Hematopoietic multipotent progenitor cell treated with erythropoietin and hydrocortisone succinate and interleukin-3 and kit ligand, for 17 days (in vitro differentiated cells): ENCODE data around the gene COL4A6.

Source experiments
- DNase-seq: peaks from one replicate; pipeline ENCODE4 v3.0.0-alpha.2; 2015; ENCODE audit warnings: low spot score

The COL4A6 gene

GRCh38 chrX:108270739-108271396 lies 167.4 kb downstream of the COL4A6 start:
- DNase-seq, result no peak

DNA sequence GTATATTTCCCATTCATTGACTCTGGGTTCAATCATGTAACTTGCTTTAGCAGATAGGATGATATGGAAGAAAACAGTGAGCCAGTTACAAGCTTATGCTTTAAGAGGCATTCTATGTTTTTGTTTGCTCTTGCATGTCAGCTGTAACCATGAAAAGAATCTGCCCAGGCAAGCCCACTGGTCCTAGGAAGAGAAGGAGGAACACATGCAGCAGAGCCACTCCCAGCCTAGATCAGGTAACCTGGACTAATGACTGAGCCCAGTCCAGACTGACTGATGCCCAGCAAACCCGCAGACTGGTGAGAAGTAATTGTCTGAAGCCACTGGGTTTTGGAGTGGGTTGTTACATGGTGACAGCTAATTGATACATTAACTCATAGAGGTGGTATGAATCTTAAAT lies 167.9 kb downstream of the COL4A6 start:
- no peak for DNase-seq

GRCh38 chrX:108268434-108269080 lies 169.7 kb downstream of the COL4A6 start:
- no peak for DNase-seq

DNA sequence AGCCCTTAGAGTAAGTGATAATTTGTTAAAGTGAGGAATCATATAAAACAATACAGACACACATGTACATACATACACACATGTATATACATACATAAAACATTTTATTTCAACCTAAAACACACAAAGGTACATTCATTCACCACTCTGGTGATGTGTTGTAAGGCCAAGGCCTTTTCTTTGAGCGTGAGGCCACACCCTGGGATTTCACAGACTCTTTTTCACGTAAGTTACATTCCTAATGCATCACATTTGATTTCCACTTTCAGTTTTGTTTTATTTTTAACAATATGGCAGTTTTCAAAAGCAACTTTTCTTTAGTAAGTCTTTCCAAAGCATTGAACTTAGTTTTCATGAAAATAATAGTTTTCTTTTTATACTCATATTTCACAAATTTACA lies 170.7 kb downstream of the COL4A6 start:
- DNase-seq, result no peak

- no peak for DNase-seq
These were observed 173.8 kb downstream of the COL4A6 start for GRCh38 chrX:108264376-108264775.

DNA sequence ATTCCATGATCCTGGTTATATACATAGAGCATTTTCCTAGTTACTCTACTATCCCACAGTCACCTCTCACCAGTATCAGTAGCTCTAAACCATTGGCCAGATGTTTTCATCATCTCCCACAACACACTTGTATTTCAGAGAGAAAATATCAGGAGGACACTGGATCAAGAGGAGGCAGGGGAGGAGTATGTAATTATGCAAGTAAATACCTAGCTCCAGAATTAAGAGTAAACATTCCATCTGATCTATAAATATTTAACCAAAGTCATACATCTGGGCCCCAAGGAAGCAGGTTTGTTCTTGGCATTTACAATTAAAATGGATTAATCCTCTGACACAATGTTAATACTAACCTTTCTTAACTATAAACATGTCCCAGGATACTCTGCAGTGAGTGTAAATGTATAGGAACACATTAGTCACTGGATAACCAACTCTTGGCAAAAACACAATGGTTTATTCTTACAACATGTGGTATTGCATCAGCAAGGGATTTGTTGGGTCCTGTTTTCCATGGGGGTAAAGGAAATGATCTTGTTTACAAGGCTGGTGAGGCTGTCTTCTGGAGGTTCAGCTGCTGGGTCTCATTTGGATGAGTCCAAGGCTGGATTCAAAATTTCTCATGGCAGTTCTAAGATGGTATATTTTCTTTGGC lies 176.5 kb downstream of the COL4A6 start:
- no peak for DNase-seq

- no peak for DNase-seq
These were observed 180.7 kb downstream of the COL4A6 start for GRCh38 chrX:108257556-108257955.

- DNase-seq, result no peak
These were observed 183.6 kb downstream of the COL4A6 start for GRCh38 chrX:108254636-108255035.

DNA sequence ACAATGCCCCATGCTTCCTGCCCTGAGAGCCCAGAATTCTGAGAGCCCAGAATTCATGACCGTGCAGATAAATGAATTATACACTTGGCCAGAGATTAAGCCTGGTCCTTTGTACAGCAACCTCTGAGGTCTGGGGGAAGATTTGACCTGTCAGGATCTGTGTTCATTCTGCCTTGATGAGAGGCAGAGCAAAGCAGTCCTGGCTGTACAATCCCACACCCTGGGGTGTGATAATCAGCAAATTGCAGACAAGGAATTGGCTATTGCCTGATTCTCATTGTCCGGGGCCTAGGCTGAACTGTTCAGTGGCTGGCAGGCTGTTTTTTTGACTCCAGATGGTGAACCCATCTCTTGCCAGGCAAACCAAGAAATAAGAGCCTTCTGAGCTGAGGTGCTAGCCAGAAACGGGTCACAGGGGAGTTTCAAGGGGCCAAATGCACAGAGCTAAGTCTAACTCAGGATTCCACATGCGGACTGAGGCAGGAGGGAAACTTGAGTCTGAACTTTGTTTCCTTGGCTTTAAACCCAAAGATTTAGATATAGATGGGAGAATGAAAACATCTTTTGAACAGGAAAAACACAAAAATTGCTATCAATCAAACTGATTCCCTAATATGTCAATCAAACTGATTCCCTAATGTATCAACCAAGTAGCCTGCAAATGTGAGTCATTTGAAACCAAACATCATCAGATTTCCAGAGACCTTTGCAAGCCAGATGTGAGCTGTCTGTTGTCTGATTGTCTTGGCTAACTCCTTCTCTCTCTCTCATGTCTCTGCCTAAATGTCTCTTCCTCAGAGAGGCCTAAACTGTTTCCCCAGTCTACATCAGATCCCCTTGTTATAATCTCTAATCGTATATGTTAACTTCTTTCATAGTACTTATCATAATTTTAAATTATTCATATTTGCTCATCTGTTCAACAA lies 187.3 kb downstream of the COL4A6 start:
- DNase-seq, result no peak

DNA sequence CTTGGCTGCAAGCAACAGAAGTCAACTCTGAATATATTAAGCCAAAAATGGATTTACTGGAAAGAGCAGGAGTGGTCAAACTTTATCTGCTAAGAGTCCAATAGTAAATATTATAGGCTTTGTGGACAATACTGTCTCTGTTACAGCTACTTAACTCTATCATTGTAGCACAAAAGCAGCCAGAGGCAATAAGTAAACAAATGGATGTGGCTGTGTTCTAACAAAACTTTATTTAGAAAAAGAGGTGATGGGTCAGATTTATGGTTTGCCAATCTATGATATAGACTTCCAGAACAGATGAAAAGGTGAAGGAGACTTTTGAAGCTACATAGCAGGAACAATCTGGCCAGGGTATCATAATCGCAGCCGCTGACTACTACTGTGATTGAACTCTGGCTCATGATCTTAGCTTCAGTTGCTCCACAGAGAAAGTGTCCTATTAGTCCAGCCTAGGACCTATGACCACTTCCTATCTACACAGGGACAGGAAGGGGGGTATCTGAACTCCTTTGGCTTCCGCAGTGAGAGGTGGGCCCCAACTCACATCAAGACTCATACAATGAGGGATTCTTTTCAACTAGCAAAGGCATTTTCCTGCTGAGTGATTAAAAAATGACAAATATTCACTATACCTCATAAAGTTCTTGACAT lies 191.8 kb downstream of the COL4A6 start:
- no peak for DNase-seq

- no peak for DNase-seq
These were observed 192.8 kb downstream of the COL4A6 start for GRCh38 chrX:108245462-108245861.

DNA sequence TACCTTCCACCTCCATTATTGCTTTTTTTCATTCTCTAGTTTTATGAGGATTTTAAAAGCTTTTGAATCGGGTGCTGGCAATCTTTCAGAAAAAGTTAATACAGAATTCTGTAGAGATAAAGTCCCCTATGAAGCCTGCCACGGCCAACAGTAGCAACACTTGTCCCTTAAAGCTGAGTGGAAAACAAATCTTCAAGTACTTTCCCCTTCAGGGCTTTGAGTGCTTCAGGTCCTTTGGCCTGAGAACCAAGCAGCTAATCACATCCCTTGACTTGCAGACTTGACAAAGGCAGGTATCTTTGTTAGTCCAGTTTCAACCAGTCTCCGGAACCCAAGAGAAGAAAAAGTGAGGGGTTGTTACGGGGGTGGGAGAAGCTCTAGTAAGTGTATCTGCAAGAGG lies 202.2 kb downstream of the COL4A6 start:
- DNase-seq, result no peak

GRCh38 chrX:108230574-108230973 lies 207.6 kb downstream of the COL4A6 start:
- DNase-seq, result no peak

DNA sequence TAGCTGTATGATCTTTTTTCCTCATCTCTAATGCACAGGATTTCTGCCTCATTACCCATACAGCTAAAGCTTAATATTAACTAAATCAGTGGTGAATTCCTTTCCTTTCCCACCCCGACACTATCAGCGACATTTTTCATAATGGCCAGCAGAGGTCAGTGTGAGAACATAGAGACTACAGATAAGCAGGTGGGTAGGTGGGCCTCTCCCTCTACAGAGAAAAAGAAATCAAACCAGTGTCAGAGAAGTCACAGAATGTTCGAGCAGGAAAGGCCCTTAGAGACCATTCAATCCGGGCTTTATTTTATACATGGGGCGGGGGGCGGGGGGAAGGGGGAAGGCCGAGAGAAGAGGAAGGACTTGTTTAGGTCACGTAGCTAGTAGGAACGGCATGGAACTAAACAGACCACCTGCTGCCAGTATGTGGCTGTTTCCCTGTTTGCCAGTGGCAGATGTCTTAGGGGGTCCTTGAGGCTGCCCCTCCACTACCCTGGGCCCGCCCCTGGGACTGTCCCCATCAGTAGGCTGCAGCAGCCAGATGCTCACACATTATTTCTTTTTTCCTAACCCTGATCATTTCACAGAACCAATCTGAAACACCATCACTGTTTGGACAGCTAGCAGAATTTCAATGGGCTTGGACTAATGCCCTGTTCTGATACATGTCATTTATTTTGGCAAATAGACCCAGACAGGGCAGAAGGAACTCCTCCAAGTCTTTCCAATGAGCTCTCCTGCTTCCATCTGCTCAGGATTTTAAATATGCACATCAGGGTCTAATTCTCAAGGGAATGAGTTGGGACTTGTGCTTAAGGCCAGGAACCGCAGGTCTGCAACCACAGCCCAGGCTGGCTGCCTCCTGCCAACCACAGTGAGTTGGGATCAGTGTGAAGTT lies 213.2 kb downstream of the COL4A6 start:
- no peak for DNase-seq

DNA sequence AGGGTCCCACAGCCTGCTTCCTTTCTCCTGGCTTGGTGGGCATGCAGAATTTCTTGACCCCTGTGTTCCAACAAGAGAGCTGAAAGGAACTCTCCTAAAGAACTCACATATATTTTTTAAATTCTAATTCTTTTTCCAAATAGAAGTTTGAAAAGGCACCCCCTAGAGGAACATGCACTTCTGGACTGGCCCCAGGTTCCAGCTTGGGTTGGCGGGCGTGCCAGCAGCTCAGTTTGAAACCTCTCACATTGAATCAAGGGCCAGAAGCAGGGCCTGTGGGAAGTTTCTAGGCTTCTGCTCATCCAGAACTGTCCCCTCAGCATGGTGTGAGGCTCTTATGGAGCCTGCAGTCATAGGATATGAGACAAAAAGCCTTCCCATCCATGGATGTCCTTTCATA lies 214.0 kb downstream of the COL4A6 start:
- no peak for DNase-seq

GRCh38 chrX:108223585-108223984 lies 214.6 kb downstream of the COL4A6 start:
- no peak for DNase-seq

GRCh38 chrX:108221301-108221864 lies 216.8 kb downstream of the COL4A6 start:
- DNase-seq, result no peak

DNA sequence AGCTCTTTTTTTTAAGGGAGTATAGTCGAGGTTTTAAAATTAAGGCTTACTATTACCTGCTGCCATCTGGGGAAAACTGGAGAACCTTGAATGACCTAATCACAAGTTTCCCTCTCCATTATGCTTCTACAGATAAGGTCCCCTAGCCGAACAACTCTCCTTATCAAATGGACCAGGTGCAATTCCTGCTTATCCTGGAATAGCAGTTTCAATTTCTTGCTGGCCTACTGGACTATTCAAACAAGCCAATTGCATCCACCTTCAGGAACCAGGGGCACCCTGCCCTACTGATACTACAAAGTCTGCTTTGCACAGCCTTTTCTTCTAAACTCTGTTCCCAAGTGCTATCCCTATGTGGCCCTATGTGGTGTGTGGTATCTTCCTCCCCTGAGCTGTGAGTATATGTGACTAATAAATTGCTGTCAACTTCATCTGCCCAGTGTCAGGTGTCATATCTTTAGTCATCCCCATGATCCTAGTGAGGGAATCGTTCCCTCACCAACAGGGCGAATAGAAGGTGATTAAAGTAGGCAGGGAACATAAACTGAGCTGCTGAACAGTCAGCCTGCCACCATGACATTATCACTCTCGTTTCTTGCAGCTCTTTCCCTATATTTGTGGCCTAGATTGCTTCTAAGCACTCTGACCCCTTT lies 218.1 kb downstream of the COL4A6 start:
- no peak for DNase-seq

DNA sequence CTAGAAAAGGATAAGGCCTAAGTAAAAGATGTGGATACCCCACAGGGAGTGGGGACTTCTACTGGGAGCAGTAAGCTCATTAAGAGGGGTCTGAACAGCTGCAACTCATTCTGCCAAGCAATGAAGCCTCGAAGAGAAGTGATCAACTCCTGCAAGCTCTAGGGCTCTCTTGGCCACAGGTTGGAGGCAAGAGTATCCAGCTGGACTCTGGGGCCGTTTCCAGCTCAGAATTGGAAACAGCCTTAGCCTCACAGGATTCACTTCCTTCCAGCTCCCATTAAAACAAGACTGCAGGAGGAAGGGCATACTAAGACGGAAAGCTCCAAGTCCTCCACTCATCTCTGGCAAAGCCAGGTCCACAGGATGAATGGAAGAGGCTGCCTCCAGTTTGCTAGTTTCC lies 220.3 kb downstream of the COL4A6 start:
- DNase-seq, result no peak
